Lower leg skin (tissue), 3 donors: ENCODE measurements around the gene KRT6B.

Experiments used
- POLR2A ChIP-seq, 2 donors: fragments of 450-650 bp; IDR thresholded peaks; one replicate each; pipeline ENCODE4 v1.6.1; 2016 to 2017; ENCODE audit warnings: antibody characterized with exemption in 2 of 2, mild to moderate bottlenecking in 1 of 2, moderate library complexity in 1 of 2
- TF ChIP-seq, protein P1 (sequence below), 3 donors: fragments of 450-650 bp; IDR thresholded peaks; one replicate each; pipeline ENCODE4 v1.5.1; 2016; ENCODE audit warnings: antibody characterized with exemption in 3 of 3, mild to moderate bottlenecking in 3 of 3, moderate library complexity in 2 of 3

DNA sequence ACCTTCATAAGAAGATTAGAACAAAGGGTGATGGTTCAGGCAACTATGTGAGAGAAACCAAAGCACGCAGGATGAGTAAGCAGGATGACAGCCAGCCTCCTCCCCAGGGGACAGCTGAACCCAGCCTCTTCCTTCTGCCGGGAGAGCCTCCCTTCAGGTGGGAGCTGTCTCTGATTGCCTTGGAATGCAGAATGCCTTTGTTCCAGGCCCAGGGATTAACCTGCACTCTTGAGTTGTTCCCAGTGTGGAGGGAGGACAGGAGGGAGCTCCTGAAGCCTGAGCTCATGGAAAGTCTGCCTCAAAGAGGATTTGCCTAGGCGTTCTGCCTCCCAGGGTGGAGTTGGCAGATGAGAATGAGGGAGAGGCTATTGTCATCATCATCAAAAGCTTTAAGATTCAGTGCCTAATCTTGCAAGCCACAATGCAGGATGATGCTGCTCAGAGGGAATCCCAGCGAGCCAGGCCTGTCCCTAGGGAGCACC lies 44.7 kb upstream of the KRT6B start:
- TF ChIP-seq, protein P1, sequence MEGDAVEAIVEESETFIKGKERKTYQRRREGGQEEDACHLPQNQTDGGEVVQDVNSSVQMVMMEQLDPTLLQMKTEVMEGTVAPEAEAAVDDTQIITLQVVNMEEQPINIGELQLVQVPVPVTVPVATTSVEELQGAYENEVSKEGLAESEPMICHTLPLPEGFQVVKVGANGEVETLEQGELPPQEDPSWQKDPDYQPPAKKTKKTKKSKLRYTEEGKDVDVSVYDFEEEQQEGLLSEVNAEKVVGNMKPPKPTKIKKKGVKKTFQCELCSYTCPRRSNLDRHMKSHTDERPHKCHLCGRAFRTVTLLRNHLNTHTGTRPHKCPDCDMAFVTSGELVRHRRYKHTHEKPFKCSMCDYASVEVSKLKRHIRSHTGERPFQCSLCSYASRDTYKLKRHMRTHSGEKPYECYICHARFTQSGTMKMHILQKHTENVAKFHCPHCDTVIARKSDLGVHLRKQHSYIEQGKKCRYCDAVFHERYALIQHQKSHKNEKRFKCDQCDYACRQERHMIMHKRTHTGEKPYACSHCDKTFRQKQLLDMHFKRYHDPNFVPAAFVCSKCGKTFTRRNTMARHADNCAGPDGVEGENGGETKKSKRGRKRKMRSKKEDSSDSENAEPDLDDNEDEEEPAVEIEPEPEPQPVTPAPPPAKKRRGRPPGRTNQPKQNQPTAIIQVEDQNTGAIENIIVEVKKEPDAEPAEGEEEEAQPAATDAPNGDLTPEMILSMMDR (IDR thresholded peaks at IDR 0.05) = no peak
- TF ChIP-seq POLR2A (IDR thresholded peaks at IDR 0.05) = no peak
